Ammon's horn (tissue), 1 donor: ENCODE data around the gene OLIG1.

Experiments
- DNase-seq: peaks from one replicate; pipeline ENCODE4 v3.0.0-alpha.2; 2016; ENCODE audit warnings: low spot score

OLIG1 gene

DNA sequence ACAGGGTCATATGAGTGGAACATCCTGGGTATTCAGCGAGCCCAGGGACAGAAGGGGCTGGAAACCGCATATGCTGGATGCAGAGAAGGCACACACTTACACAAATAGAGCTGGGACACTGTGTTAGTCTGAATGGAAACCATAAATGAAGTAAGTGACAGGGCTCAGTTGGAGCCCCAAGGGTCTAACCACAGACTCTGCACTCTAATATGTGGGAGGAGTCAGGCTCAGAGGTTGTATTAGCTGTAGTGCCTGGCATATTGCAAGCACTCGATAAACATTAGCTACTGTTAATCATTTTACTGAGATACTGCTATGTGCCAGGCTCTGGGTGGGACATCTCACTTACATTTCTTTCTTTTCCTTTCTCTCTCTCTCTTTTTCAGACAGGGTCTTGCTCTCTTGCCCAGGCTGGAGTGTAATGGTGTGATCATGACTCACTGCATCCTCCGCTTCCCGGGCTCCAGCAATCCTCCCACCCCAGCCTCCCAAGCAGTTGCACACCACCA, 6.5 kb upstream of the OLIG1 start:
- no peak for DNase-seq

DNA sequence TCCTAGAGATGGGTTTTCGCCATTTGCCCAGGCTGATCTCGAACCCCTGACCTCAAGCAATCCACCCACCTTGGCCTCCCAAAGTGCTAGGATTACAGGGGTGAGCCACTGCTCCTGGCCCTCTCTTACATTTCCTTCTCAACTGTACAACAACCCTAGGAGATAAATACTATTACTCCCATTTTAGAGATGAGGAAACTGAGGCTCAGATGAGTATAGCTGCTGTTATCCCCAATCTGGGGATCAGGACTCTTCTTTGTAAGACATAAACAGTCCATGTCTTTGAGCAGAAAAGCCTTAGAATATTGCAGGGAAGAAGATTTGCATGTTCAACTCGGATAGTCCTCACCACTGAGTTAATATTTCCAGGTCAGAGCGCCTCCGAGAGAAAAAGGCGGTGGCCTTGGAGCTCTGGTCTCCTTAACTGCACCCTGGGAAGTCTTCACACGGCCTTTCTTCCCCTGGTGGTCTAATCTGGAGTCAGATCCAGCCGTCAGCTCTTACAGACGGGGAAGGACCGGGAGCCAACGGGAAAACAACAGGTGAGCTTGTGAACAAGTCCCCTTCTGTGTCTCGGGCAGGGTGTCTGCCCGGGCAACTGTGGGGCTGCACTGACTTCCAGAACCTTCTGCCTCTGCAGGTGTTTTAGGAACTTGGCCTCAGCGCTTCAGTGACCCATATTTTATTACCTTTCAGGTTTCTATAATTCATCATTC, 5.9 kb upstream of the OLIG1 start:
- DNase-seq = peak; percentile 16

DNA sequence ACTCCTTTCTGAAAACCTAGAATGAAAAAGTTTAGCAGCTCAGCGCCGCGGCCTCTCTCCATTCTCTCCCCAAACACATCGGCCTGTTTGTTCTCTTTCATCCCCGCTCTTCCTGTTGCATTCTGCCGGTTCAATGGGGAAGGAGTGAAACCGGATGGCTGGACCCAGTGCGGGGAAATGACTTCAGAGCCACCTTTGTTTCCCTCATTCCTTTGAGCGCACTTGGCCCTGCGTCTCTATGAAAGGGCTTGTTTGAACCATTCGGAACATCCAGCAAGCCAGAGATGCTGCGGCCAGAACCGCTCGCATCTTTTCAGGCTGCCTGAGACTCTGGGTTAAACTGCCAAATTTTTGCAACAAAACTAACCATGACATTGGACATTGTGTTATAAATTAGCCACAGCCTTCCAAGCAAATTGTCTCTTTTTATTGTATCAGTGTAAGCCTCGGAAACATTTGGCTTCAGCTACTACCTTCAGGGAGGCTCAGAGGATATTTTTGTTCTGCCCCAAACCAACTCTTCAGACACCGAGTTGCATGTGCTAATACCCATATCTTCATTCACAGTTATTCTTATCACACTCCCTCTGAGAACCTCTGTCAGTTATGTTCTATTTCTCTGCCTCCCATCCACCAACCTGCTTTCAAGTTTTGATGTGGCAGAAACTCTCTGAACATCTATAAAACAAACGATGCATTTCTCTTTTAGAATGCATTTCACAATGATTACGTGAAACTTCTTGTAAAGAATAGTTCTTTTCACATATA, 5.1 kb upstream of the OLIG1 start:
- DNase-seq = peak; percentile 80

DNA sequence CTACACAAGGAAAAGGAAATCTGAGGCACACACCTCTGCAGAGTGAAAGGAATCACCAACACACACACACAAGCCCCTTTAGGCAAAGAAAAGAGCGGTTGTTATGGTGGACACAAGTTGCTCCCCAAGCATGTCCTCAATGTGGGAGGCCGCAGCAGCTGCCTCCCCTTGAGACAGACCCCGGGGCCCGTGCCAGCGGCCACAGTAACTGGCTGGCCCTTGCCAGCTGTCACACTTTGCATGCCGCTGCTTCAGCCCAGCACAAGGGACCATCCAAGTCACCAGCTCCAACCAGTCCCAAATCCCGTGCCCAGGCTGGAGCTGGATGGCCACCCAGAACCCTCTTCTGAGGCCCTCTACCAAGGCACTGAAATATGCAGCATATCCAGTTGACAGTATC, 2.9 kb upstream of the OLIG1 start:
- DNase-seq = peak; percentile 22

DNA sequence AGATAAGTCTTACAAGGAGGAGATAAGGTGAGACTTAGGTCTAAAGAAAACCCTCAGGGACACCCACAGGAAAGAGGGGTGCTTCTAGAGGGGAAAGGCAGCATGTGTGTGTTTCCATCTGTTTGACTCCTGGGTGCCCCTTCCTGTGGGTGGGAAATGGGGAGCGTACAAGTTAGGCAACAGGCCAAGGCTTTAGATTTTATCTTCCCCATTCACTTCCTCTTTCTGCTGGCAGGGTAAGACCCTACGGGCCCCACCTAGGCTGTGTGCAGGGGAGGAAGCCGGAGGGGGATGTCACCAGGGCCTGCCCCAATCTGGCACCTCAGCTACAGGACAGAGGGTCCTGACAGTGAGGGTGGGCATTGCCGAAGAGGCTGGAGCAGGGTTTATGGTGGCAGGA, 2.5 kb upstream of the OLIG1 start:
- no peak for DNase-seq

DNA sequence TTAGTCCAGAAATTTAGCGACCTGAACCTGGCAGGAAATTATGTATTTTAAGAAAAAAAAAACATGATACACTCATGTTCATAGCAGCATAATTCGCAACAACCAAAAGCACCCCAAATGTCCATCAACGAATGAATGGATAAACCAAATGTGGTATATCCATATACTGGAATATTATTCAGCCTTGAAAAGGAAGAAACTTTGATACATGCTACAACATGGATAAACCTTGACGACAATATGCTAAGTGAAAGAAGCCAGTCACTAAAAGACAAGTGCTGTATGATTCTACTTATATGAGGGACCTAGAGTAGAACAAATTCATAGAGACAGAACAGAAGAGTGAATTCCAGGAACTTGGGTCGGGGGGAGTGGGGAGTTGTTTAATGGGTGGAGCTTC, 698 bp upstream of the OLIG1 start:
- DNase-seq = no peak

DNA sequence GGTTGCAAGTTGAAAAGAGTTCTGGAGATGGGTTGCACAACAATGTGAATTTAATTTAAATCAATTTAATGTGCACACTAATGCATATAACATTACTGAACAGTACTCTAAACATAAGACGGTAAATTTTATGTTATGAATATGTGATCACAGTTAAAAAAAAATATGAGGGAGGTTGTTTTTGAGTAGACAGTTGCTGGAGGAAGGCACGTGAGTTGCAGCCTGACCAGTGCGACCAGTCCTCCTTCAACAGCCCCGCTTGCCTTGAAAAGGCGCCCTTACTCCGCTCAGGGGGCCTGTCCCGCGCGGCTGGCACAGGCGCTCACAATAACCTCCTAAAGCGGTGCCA, 322 bp upstream of the OLIG1 start:
- no peak for DNase-seq

DNA sequence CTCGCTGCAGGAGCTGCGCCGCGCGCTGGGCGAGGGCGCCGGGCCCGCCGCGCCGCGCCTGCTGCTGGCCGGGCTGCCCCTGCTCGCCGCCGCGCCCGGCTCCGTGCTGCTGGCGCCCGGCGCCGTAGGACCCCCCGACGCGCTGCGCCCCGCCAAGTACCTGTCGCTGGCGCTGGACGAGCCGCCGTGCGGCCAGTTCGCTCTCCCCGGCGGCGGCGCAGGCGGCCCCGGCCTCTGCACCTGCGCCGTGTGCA, 730 bp downstream of the OLIG1 start:
- DNase-seq = no peak

DNA sequence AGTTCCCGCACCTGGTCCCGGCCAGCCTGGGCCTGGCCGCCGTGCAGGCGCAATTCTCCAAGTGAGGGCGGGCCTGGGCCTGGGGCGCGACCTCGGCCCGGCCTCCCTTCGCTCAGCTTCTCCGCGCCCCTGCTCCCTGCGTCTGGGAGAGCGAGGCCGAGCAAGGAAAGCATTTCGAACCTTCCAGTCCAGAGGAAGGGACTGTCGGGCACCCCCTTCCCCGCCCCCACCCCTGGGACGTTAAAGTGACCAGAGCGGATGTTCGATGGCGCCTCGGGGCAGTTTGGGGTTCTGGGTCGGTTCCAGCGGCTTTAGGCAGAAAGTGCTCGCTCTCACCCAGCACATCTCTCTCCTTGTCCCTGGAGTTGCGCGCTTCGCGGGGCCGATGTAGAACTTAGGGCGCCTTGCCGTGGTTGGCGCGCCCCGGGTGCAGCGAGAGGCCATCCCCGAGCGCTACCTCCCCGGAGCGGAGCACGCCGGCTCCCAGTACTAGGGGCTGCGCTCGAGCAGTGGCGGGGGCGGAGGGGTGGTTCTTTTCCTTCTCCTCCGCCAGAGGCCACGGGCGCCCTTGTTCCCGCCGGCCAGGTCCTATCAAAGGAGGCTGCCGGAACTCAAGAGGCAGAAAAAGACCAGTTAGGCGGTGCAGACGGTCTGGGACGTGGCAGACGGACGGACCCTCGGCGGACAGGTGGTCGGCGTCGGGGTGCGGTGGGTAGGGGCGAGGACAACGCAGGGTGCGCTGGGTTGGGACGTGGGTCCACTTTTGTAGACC, 1.2 kb downstream of the OLIG1 start:
- peak; percentile 37 for DNase-seq

DNA sequence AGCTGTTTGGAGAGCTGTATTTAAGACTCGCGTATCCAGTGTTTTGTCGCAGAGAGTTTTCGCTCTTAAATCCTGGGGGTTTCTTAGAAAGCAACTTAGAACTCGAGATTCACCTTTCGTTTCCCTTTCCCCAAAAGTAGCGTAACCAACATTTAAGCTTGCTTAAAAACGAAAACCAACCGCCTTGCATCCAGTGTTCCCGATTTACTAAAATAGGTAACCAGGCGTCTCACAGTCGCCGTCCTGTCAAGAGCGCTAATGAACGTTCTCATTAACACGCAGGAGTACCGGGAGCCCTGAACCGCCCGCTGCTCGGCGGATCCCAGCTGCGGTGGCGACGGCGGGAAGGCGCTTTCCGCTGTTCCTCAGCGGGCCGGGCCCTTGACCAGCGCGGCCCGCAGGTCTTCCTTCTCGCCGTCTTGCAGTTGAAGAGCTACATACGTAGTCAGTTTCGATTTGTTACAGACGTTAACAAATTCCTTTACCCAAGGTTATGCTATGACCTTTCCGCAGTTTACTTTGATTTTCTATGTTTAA, 1.9 kb downstream of the OLIG1 start:
- peak; percentile 18 for DNase-seq

DNA sequence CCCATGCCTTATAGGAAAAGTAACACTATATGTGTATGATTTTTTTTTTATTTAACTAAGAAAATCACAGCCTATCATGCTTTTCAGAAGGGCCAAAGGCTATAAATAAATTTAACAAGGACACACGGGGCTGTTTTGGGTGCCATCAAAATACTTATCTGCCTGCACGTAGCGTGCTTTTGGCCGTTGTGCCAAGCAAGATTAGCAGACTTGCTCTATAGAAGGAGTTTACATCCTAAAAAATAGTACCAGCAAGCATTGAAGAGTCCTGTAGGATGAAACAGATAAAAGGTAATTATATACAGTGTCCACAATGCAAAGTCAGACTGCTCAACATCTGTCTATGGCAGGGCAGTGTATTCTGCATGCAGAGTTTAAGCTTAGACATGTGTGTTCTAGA, 3.7 kb downstream of the OLIG1 start:
- no peak for DNase-seq

DNA sequence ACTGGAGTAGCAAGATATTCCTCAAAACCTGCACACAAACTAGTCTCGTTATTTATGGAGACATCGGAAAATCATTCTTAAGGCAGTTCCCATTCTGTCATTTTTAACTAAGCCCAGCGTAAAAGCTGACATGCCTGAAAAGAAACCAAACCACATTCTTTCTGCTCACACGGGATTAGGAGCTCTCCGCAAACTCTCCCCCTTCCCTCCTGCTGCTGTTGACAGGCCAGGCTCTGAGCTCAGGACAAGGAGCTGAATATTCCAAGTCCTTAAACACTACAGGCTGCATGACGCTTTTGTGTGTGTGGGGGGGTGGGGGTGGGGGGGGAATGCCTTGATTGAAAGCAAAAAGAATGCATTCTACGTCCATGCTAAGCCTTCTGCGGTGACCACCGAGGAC, 5.2 kb downstream of the OLIG1 start:
- peak; percentile 31 for DNase-seq

DNA sequence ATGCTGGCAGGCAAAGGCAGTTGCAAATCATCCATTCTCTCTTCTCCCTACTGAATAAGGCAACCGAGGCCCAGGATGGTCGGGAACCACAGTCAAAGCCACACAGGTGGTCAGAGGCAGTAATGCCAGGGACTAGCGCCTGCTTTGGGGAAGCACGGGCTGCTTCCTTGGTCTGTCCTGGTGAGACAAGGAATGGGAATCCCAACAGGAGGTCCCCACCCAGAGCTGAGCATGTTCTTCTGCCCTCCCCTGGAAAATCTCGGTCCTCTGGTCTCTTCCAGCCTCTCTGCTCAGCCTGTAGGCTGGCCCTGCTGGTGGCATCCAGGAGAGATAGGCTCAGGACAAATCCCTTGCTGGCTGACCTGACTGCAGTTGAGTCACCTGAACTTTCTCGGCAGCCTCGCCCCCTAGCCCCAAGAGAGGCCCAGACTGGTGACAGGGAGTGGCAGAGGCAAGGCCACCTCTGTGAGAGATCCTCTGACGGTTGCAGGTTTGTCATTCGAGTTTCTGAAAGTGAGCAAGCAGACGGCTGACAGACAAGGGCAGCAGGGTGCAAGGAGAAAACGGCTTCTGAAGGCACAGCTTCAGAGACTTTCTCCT, 5.8 kb downstream of the OLIG1 start:
- no peak for DNase-seq

DNA sequence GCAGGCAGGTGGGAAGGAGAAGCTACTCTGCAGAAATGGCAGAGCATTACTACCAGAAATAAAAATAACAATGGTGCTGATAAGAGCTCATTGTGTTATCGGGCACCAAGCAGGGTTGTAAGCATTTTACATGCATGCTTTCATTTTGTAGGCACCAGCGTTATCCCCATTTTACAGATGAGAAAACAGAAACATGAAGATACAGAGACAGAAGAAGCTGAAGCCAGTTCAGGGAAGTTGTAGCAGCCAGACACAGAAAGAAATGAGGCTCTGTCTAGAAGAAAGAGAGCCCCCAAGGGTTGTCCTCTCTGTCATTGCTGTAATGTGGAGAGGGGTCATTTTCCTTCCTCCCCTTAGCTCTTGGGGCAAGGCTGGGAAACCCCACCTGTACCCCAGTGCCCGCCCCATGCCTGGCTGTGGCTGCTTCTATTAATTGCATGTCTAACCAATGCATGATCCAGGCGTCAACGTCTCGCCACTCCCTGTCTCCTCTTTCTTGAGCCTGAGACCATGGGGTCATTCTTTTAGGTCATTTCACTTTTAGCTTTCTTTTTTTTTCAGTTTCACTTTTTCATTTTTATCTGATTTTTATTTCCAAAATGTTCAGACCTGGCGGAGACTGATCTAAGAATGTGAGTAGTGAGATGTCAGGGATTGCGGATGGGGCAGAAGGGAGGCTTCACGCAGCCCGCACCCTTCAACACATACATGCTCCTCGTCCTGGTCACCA, 6.8 kb downstream of the OLIG1 start:
- no peak for DNase-seq

DNA sequence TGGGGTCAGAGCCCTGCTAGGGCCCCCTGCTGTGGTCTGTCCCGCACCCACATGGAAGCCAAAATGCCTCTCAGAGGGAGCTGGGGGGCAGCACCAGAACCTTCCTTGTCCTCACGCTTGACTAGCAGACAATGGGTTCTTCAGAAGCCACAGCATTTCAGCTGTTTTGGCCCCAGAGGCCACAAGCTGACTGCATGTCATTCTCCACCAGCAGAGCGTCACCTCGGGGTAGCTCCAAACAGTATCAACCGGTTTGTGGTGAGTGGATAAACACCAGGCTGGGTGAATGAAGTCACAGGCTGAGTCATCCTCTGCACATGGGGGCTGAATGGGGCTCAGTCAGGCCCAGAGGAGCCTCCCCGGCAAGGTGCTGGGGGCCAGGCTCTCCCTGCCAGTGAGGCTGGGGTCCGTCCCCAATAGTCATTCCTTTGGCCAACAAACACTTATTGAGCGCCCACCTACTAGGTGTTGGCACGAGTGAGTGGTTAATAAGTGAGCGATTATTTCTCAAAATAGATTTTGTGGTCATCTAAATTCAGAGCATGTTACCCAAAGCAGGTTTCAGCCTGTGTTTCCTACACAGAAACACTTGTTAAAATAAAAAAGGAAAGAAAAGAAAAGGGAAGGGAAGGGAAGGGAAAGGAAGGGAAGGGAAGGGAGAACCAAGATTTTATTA, 9.1 kb downstream of the OLIG1 start:
- peak; percentile 96 for DNase-seq

DNA sequence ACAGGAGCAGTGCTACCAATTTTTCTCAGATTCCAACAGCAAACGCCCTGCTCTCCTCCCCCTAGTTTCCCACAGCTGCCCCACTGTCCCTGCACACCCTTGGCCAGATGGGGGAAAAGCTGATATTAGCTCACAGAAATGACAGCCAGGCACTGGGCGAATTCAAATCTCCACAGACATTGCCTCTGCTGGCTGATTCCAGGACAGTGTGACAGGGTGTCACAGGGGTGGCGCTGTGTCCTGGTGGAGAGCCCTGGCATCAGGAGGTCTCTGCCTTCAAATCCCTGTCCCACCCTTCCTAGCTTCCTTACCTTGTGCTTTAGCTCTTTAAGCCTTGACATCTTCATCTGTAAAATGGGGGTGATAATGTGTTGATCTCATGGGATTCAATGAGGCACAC, 10.4 kb downstream of the OLIG1 start:
- no peak for DNase-seq

DNA sequence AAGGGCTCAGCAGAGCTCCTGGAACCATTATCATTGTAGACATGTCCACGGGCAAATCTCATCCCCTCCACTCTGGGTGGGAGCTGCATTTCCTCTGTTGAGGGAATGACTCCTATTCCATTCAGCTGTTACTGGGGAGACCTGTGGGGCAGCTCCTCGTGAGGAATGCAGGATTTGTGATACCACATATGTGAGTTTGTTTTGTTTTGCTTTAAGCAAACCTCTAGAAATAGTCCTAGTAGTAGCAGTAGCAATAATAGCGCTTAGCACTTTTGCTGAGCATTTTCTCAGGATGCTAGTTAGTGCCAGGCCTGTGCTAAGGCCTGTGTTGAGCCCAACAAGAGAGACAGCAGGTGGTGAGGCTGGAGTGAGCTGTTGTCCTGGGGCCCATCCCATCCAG, 10.8 kb downstream of the OLIG1 start:
- DNase-seq = no peak

DNA sequence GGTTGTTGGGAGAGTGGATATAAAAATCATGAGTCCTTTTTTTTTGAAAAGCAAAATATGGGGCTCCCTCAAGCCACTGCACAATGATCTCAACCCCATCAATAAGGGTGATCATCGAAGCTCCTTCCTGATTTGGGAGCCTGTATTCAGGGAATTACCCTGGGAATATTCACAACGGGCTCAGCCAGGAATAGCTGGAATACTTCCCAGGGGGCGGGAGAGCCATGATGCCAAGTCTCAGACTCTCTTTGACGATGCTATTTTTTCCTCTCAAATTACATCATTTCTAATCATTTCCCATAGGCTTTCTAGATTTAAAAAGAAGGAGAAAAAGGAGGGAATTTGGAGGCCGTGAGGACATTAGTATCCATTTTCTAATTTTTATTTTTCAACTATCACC, 18.4 kb downstream of the OLIG1 start:
- DNase-seq = no peak

DNA sequence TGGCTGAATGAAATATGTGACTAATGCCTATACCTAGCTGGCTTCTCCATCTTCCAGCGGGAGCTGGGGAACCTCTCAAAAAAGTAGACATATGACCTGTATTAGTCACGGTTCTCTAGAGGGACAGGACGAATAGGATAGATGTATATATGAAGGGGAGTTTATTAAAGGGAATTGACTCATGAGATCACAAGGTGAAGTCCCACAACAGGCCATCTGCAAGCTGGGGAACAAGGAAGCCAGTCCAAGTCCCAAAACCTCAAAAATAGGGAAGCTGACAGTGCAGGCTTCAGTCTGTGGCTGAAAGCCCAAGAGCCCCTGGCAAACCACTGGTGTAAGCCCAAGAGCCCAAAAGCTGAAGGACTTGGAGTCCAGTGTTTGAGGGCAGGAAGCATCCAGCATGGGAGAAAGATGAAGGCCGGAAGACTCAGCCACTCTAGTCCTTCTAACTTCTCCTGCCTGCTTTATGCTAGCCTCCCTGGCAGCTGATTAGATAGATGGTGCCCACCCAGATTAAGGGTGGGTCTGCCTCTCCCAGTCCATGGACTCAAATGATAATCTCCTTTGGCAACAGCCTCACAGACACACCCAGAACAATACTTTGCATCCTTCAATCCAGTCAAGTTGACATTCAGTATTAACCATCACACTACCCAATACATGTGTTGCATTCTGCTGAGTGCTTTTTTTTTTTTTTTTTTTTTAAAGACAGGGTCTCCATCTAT, 19.6 kb downstream of the OLIG1 start:
- DNase-seq = peak; percentile 45

DNA sequence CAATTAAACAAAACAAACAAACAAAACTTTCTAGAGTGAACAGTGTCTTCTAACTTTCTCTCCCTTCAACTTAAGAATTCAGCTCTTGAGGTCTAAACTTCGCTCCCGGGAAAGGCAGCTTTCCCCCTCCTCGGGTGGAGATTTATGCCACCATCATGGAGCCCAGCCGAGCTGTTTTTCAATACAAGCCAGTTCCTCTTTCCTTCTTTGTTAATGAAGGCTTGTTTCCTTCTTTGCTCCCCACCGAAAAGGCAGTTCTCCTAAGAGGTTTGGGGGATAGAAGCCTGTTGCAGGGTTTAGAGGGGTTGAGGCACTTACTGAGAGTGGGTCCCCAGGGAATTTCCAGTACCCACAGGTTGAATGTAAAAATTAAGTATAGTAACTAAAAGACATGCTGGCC, 26.5 kb downstream of the OLIG1 start:
- DNase-seq = no peak

DNA sequence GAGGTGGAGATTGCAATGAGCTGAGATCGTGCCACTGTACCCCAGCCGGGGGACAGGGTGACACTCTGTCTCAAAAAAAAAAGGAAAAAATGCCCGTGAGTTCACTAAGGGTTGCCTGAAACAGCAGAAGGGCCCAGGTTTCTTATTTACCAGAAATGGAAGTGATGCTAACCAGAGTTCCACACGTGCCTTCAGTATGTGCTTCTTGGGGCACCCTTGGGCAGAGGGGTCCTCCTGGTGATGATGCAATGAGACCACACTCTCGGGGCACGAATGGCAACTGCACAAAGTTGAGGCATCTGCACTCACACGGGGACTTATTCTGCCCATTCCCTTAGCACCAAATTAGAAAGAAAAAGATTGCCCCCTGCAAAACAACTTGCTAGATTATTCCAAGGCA, 29.2 kb downstream of the OLIG1 start:
- DNase-seq = no peak
